ENCODE results near the gene DPP3. TPM values are rescaled to one million over a fixed set of nuclear protein-coding genes. Genes with fewer than 3 reads are reported as not detected.

DPP3 gene
- total RNA-seq, 1 experiment from 2014 or later = 135 TPM

GRCh38 chr11:66545701-66546367, 65.6 kb downstream of the DPP3 start, which contains the start of gene ZDHHC24:
TSS of gene ZDHHC24 (minus strand) at chr11:66546048. CDS start at chr11:66546003, 45 bp downstream.
- Histone ChIP-seq H3K4me3 (ENCODE audit: low read length) (peak within 1 kb of the TSS; percentile 89), H3K27ac (ENCODE audit: low read length) (0 out of 2 replicates have a peak within 1 kb of the TSS, but pooled peaks have one; percentile 10), H2AFZ (ENCODE audit: low read length) (peak within 1 kb of the TSS; percentile 96), H3K4me1 (ENCODE audit: insufficient read depth, low read length) (peaks cover 21% of the 10 kb centered on the region), H3K9ac (ENCODE audit: low read length) (peak within 1 kb of the TSS; percentile 89), H3K9me2 (replicated peaks; ENCODE audit: low read length) (no peaks in the 10 kb centered on the region), H3K36me3 (ENCODE audit: low read depth, low read length) (no peaks in the 10 kb centered on the region), H3K9me3 (ENCODE audit: low read length) (no peaks in the 10 kb centered on the region), H3K27me3 (ENCODE audit: low read length) (no peaks in the 10 kb centered on the region), H4K20me1 (ENCODE audit: low read length) (no peaks in the 10 kb centered on the region), H3K4me2 (ENCODE audit: low read length) (peak within 1 kb of the TSS; percentile 88), H3F3A (ENCODE audit: low read length, unreplicated experiment) (no peaks in the 10 kb centered on the region), H3K79me2 (ENCODE audit: low read length) (0 out of 2 replicates have a peak, but pooled peaks cover 4% of the 10 kb centered on the region)
- TF ChIP-seq CTCF (conservative IDR thresholded peaks at IDR 0.05; ENCODE audit: low read depth, low read length) = no peak
- TF ChIP-seq EZH2phosphoT487 (IDR thresholded peaks at IDR 0.05; ENCODE audit: borderline replicate concordance, low read length) = no peak
- ATAC-seq (peak; percentile 96), DNase-seq (peak; percentile 99)
- ChIA-PET CTCF (interaction anchor here (0.6 kb wide), 1 partner anchor 115 kb away, joined by 17 read pairs; no protein-coding TSS in a partner anchor), POLR2A (ENCODE audit: unreplicated experiment) (interaction anchor here (0.6 to 0.8 kb wide), 5 partner anchors 10 to 114 kb away, joined by 3 to 7 read pairs (median 3); partner anchors contain the start of gene DPP3)
- intact Hi-C loops (cut with micrococcal nuclease) = loop anchor here (1.0 to 2.0 kb wide), 2 partner anchors 46 to 71 kb away; partner anchors contain the start of gene RBM14
- no TSS peak for BruUV-seq (replicated peaks)

- Histone ChIP-seq H3K4me2 (ENCODE audit: low read length) (peak within 1 kb of the TSS; percentile 88), H3K4me1 (ENCODE audit: insufficient read depth, low read length) (peaks cover 21% of the 10 kb centered on the region), H3K9me3 (ENCODE audit: low read length) (no peaks in the 10 kb centered on the region), H3K79me2 (ENCODE audit: low read length) (0 out of 2 replicates have a peak, but pooled peaks cover 4% of the 10 kb centered on the region), H4K20me1 (ENCODE audit: low read length) (no peaks in the 10 kb centered on the region), H3K27ac (ENCODE audit: low read length) (0 out of 2 replicates have a peak within 1 kb of the TSS, but pooled peaks have one; percentile 10), H2AFZ (ENCODE audit: low read length) (peak within 1 kb of the TSS; percentile 96), H3K36me3 (ENCODE audit: low read depth, low read length) (no peaks in the 10 kb centered on the region), H3K4me3 (ENCODE audit: low read length) (peak within 1 kb of the TSS; percentile 89), H3K27me3 (ENCODE audit: low read length) (no peaks in the 10 kb centered on the region), H3K9ac (ENCODE audit: low read length) (peak within 1 kb of the TSS; percentile 89), H3K9me2 (replicated peaks; ENCODE audit: low read length) (no peaks in the 10 kb centered on the region), H3F3A (ENCODE audit: low read length, unreplicated experiment) (no peaks in the 10 kb centered on the region)
- POLR2A ChIA-PET (ENCODE audit: unreplicated experiment) = interaction anchor here (0.6 to 0.8 kb wide), 5 partner anchors 10 to 113 kb away, joined by 3 to 7 read pairs (median 3); partner anchors contain the start of gene DPP3
- intact Hi-C loops (cut with micrococcal nuclease) = loop anchor here (1.0 to 2.0 kb wide), 2 partner anchors 46 to 70 kb away; partner anchors contain the start of gene RBM14
- DNase-seq (no peak), ATAC-seq (no peak)
- no TSS peak for BruUV-seq (replicated peaks)
- CTCF ChIA-PET = interaction anchor here (0.6 kb wide), 1 partner anchor 116 kb away, joined by 17 read pairs; no protein-coding TSS in a partner anchor
- TF ChIP-seq EZH2phosphoT487 (IDR thresholded peaks at IDR 0.05; ENCODE audit: borderline replicate concordance, low read length) = no peak
- TF ChIP-seq EZH2 (IDR thresholded peaks at IDR 0.05; ENCODE audit: low read length, unreplicated experiment) = no peak
- no peak for TF ChIP-seq CTCF (conservative IDR thresholded peaks at IDR 0.05; ENCODE audit: low read depth, low read length)
These were observed 66.2 kb downstream of the DPP3 start, which contains the start of gene ACTN3 for GRCh38 chr11:66546368-66546965. TSS of gene ACTN3 (plus strand) at chr11:66546903. CDS start at chr11:66546938, 35 bp downstream.

Measured in PC-3 (cell line).